ENCODE results near the gene GPM6B. TPM values are rescaled to one million over a fixed set of nuclear protein-coding genes. Genes with fewer than 3 reads are reported as not detected.

GPM6B gene
- total RNA-seq, 1 experiment from 2014 or later = 1.6 TPM

GRCh38 chrX:13825178-13825762 lies 8.4 kb upstream of the GPM6B start:
- no peak for DNase-seq (ENCODE audit: low read depth)

GRCh38 chrX:13824746-13825145 lies 7.9 kb upstream of the GPM6B start:
- no peak for DNase-seq (ENCODE audit: low read depth)

- DNase-seq (ENCODE audit: low read depth) = no peak
Observed at GRCh38 chrX:13821738-13822137, 4.8 kb upstream of the GPM6B start.

- DNase-seq (ENCODE audit: low read depth) = no peak
Observed at GRCh38 chrX:13816176-13816575, 717 bp downstream of the GPM6B start.

- DNase-seq (ENCODE audit: low read depth) = no peak
Observed at GRCh38 chrX:13815664-13816063, 1.2 kb downstream of the GPM6B start.

- DNase-seq (ENCODE audit: low read depth) = no peak
Observed at GRCh38 chrX:13808865-13809264, 8.0 kb downstream of the GPM6B start.

GRCh38 chrX:13808293-13808692 lies 8.6 kb downstream of the GPM6B start:
- no peak for DNase-seq (ENCODE audit: low read depth)

GRCh38 chrX:13805241-13805640 lies 11.7 kb downstream of the GPM6B start:
- no peak for DNase-seq (ENCODE audit: low read depth)

GRCh38 chrX:13803116-13803515 lies 13.8 kb downstream of the GPM6B start:
- DNase-seq (ENCODE audit: low read depth) = no peak

- no peak for DNase-seq (ENCODE audit: low read depth)
Observed at GRCh38 chrX:13798184-13798583, 18.7 kb downstream of the GPM6B start.

- no peak for DNase-seq (ENCODE audit: low read depth)
Observed at GRCh38 chrX:13797512-13797911, 19.4 kb downstream of the GPM6B start.

GRCh38 chrX:13794417-13794816 lies 22.5 kb downstream of the GPM6B start:
- DNase-seq (ENCODE audit: low read depth) = no peak

- no peak for DNase-seq (ENCODE audit: low read depth)
Observed at GRCh38 chrX:13793897-13794296, 23.0 kb downstream of the GPM6B start.

GRCh38 chrX:13791559-13791958 lies 25.3 kb downstream of the GPM6B start:
- no peak for DNase-seq (ENCODE audit: low read depth)

GRCh38 chrX:13791145-13791544 lies 25.7 kb downstream of the GPM6B start:
- DNase-seq (ENCODE audit: low read depth) = no peak

- DNase-seq (ENCODE audit: low read depth) = peak; percentile 3
Observed at GRCh38 chrX:13790206-13791131, 26.4 kb downstream of the GPM6B start.

- DNase-seq (ENCODE audit: low read depth) = no peak
Observed at GRCh38 chrX:13786048-13786447, 30.8 kb downstream of the GPM6B start.

GRCh38 chrX:13780868-13781427 lies 35.9 kb downstream of the GPM6B start:
- no peak for DNase-seq (ENCODE audit: low read depth)

GRCh38 chrX:13778916-13779315 lies 38.0 kb downstream of the GPM6B start:
- DNase-seq (ENCODE audit: low read depth) = peak; percentile 48

- no peak for DNase-seq (ENCODE audit: low read depth)
Observed at GRCh38 chrX:13776387-13776786, 40.5 kb downstream of the GPM6B start.

GRCh38 chrX:13775837-13776236 lies 41.1 kb downstream of the GPM6B start:
- no peak for DNase-seq (ENCODE audit: low read depth)

GRCh38 chrX:13774696-13775095 lies 42.2 kb downstream of the GPM6B start:
- no peak for DNase-seq (ENCODE audit: low read depth)

Measured in HT1080 (cell line).